SIG-M5 treated with dmso at 0.1 percent for 504 hours (cell line): Measurements from ENCODE around the gene NRBF2.
"Not testable (repeated sequence)": the region's sequence is repeated elsewhere in the genome, so short reads cannot be mapped to it uniquely, and the experiment has no call there.

Source experiments
- DNase-seq: peaks from one replicate; lab custom pipeline; 2025; ENCODE audit not compliant: unreplicated experiment; lab: John Stamatoyannopoulos, UW

Gene NRBF2

DNA sequence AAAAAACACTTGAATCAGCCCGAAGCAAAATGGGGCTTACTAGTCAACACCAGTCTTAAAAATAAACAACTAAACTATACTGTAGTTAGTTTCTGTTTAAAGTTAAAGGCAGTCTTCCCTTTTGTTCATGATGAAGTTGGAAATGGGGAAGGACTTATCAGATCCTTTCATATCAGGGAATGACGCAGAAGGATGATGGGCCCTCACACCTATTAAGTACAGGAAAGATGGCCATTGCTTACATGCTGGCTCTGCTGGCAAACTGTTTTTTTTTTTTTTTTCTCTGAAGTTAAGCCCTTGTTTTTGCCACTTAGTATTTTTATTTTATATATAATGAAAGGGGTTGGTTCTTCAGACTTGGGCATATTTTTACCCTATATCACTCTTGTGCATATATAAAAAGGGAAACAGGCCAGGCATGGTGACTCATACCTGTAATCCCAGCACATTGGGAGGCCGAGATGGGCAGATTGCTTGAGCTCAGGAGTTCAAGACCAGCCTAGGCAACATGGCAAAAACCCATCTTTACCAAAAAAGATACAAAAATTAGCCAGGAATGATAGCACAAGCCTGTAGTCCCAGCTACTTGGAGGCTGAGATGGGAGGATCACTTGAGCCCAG is 16.6 kb upstream of the NRBF2 start:
- no peak for DNase-seq

DNA sequence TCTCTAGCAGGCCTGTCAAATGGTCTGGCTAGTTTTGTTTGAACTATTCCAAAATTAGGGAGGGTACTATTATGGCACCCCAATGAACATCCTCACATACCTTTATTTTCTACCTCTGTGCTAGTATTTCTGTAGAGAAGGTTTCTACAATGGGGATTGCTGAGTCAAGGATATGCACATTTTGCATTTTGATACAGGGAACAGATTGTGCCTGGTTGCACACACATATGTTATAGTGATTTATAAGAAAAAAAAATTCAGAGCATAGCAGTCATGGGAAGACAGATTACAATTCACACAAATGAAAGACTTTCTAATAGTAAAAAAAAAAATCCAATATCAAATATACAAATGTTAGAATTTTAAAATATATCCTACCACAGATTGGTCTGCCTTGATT is 14.1 kb upstream of the NRBF2 start:
- DNase-seq: no peak

DNA sequence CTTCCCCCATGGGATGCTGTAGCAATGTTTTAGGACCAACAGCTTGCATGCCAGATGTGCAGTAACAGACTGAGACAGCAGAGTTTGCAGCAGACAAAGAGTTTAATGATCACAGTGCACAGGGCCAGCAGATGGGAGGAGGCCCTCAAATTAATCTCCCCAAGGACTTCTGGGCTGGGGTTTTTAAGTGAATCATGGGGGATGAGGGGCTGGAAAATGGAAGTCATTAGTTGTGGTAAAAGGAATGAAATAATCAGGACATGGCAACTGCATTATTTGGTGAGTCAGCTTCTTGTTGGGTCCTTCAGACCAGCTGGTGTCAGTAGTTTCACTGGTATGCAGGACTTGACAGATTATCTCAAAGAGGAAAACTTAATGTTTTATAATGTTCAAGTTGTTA is 12.6 kb upstream of the NRBF2 start:
- DNase-seq: no peak

DNA sequence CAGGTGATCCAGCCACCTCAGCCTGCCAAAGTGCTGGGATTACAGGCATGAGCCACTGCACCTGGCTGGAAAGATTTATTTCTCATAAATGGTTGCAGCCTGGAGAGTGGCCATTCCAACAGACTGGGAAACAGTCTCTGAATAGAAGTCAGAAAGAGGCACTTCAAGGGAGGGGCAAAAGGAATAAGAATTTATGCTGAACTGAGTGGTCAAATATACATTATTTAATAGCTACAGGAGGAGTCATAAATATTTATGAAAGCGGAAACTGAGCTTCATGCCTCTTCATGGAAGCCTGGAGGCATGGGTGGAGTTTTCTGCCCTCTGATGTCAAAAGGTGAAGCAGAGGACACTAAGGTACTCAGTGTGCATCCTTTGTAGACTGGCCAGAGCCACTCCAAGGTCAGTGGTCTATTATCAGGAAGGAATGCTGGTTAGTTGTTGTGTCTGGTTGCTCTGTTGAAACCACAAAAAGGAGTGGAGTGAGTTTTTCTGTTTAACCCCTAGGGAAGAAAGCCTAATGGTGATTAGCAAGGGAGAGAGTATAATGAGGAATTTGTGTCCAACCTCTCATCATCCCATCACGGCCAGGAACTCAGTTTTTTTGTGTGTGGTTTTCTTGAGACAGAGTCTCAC is 9.3 kb upstream of the NRBF2 start:
- DNase-seq: no peak

DNA sequence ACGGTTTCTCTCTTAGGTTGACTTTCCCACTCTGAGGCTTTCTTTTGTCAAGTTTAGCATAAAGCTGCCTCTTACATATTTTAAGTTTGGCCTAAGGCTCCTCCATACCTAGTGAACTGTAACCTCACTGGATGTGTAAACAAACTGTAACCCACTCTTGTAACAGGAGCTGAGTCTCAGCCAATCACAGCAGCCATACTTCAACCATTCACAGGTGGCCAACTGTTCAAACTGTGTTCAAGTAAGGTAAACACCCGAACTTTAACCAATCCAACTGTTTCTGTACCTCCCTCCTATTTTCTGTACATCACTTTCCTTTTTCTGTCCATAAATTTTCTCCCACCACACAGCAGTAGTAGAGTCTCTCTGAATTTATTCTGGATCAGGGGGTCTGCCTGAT is 7.7 kb upstream of the NRBF2 start:
- DNase-seq: no peak

DNA sequence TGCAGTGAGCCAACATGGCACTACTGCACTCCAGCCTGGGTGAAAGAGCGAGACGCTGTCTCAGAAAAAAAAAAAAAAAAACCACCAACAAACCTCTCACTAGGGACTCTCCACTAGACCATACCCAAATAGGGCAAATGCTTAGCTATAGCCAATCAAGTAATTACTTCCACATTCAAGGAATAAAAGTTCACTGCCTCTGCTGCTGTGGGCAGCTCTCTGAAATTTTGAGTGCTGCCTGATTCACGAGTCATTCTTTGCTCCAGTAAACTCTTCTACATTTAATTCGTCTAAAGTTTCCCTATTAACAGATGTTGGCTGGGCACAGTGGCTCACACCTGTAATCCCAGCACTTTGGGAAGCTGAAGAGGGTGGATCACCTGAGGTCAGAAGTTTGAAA is 4.7 kb upstream of the NRBF2 start:
- no peak for DNase-seq

DNA sequence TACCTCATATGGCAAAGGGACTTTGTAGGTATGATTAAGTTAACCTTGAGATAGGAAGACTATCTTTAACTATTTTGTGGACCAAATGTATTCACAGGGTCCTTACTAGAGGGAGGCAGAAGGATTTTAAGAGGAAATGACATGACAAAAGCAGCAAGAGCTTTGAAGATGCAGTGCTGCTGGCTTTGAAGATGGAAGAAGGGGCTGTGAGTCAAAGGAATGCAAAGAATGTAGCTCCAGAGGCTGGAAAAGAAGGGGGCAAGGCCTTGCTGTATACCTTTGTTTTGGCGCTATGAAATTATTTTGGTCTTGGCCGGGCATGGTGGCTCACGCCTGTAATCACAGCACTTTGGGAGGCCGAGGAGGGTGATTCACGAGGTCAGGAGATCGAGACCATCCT is 3.2 kb upstream of the NRBF2 start:
- no peak for DNase-seq

DNA sequence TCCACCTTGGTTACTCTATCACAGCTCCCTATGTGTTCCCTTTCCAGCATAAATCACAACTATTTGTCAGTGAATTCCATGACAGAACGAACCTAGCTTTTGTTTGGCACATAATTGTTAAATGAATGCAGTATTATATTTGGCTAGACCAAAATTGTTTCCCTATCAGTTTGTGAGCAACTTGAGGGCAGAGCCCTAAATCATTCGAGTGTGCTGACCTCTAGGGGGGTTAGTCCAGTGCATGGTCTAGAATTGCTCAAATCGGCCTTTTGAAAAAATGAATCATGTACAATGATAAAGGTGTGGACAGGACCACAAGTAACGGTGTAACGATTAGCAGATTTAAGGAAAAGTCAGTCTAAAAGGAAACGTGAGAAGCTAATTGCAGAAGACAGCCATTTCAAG is 475 bp upstream of the NRBF2 start:
- DNase-seq: no peak

DNA sequence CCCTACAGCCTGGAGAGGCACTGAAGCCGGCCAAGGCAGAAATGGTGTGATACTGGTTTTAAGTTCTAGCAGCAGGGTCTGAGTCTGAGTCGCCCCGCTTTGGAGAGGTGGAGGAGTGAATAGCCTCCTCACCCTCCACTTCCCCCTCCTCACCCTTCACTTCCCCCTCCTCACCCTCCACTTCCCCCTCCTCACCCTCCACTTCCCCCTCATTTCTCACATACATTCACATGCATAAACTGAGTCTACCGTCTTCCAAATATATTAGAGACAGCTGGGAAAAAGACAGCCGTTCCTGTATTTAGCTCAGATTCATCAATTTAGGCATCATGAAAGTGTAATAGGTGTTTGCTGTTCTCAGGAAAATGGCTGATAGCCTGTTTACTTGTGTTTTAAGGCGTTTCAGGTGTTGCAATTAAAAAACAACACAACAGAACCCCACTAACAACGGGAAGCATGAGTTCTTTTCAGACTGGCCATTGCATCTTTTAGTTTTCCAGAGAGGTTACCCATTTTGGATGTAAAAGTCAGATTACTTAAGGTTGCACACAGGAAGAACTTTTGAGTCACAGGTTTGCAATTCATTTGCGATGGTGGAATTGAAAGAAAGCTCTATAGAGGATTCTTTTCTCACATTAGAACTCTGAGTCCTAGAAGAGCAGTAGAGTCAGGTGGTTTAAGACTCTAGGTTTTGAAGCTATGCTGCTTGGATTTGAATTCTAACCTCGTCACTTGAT is 861 bp downstream of the NRBF2 start:
- peak; percentile 38 for DNase-seq

DNA sequence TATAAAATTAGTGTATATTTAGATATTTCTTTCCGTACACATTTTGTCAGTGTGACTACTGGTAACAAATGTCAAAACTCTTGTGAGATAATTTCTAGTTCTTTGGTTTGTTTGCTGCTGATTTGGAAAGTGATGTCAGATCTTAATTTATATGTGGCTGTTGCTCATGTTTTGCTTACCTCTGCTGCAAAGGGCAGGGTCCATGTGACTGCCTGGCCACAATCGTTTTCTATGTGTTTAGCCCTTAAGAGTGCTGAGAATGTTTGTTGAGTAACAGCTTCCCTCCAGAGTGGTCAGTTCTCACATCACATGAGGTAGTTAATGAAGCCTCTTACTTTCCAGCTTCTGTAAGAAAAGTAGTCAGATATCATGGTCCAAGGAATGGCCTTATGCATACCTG is 4.2 kb downstream of the NRBF2 start:
- DNase-seq: no peak

DNA sequence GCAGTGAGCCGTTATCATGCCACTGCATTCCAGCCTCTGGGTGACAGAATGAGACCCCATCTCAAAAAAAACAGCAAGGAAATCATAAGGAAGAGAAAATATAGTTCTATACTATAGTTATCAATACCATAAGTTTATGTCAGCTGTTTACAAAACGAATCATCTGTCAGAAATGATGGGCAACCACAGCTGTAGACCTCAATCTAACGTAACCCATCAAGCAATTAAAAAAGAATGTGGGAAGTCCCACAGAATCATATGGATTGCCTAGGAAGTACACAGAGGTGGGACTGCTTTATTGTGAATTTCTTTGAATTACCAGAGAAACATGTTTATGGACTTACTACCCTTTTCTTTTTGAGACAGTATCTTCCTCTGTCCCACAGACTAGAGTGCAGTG is 6.9 kb downstream of the NRBF2 start:
- no peak for DNase-seq

DNA sequence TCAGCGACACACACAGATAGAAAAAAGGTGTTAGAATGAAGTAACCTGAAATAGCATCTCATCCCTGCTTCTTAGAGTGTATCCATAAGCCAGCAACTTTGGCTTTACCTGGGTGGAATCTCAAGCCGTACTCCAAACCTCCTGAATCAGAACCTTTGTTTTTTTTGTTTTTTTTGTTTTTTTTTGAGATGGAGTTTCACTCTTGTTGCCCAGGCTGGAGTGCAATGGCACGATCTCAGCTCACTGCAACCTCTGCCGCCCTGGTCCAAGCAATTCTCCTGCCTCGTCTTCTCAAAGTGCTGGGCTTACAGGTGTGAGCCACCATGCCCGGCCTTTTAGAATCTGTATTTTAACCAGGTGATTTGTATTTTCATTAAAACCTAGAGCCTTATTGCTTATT is 9.0 kb downstream of the NRBF2 start:
- DNase-seq: no peak

DNA sequence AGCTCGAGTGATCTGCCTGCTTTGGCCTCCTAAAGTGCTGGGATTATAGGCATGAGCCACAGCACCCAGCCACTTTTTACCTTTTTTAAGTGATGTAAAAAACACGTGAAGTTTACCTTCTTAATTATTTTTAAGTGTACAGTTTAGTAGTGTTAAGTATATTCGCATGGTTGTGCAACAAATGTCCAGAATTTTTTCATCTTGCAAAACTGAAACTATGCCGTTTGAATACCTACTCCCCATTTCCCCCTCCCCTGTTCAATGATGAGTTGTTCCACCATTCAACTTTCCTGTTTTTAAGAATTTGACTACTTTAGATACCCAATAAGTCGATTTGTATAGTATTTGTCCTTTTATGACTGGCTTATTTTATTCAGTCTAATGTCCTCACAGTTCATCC is 10.9 kb downstream of the NRBF2 start:
- DNase-seq: no peak

DNA sequence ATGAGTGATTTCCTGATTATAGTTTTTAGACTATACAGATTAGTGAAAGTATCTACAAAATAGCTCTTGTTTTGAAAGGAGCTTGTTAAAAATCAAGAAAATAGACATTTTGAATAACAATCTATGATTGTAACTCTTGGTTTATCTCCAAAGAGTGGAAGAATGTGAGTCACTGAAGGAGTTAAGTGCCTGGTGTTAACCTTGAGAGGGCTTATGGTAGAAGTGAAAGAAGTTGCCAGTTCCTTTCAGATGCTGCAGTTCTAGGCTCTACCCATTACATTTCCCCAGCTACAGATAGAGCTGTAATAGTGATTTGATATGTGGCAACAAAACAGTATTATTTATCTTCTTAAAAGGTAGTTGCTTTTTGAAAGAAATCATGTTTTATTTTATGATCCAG is 12.7 kb downstream of the NRBF2 start:
- no peak for DNase-seq

DNA sequence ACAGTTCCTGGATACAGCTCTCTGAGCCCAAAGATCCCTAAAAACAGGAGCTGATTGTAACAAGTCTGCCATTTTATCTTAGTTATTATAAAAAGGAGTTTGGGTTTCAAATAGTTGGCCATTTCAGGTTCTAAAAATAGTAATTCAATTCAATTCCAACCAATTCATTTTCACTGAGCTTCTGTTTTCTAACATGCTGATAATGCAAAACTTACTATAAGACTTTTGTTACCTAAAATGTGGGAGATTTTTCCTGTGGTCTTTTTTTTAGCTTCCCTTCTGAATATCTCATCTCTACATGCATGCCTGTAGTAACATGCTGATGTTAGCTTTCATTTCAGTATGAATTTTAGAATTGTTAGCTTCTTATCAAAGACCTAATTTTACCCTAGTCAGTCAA is 13.4 kb downstream of the NRBF2 start:
- DNase-seq: no peak

DNA sequence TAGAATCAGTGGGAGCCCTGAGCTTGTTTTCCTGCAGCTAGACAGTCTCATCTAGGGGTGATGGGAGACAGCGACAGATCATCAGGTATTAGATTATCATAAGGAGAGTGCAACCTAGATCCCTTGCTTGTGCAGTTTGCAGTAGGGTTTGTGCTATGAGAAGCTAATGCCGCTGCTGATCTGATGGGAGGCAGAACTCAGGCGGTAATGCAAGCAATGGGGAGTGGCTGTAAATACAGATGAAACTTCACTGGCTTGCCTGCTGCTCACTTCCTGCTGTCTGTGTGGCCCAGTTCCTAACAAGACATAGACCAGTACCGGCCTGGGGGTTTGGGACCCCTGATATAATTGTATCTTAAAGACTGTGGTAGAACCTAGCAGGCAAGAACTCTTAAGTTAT is 17.6 kb downstream of the NRBF2 start:
- DNase-seq: no peak

DNA sequence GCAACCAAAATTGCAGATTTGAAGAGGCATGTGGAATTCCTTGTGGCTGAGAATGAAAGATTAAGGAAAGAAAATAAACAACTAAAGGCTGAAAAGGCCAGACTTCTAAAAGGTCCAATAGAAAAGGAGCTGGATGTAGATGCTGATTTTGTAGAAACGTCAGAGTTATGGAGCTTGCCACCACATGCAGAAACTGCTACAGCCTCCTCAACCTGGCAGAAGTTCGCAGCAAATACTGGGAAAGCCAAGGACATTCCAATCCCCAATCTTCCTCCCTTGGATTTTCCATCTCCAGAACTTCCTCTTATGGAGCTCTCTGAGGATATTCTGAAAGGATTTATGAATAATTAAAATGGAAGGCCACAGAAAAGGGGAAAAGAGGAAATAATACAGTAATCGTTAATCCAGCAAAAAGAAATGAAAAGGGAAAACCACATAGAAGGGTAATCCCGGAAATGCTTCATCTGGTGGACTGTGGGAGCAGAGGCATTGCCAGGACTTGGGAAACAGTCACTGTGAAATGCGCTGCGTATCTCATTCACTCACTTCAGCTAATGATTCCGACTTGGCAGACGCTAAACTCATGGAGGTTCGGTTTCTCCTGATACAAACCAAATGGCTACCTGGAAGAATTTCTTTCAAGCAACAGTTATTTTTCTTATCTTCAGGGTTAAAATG is 20.9 kb downstream of the NRBF2 start:
- DNase-seq: not testable (repeated sequence)

DNA sequence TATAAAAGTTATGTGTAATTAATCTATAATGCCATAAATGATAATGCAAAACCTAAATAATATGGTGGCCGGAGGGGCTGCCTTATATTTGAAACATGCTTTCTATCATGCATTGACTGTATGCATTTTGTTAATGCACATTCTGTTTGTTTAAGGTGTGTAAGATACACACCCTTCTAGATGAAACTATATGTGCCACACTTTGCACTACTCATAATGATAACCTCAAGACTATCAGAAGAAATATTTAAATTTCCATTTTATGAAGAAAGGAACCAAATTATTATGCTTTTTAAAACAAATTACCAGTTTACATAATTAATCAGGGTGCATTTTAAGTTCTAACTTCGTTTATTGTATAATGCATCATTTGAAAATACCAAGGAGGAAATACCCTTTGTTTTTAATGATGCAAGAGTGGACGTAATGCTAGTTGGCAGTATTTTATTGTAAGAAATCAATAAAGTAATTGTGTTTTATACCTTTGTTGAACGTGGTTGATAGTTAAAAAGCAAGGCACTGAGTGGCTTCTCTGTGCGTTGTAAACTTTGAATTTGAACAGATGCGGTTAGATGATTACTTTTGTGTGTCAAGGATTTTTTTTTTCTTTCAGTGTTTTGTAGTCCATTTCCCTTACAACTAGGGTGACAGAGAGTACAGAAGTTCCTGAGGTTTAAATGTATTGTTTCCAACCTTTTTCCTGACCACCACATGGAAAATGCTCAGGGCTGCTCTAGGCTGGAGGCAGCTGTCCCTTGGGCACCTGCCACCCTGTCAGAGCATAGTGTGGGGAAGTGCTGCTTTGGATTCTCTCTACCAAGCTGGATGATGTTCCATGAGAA is 21.6 kb downstream of the NRBF2 start:
- no peak for DNase-seq

DNA sequence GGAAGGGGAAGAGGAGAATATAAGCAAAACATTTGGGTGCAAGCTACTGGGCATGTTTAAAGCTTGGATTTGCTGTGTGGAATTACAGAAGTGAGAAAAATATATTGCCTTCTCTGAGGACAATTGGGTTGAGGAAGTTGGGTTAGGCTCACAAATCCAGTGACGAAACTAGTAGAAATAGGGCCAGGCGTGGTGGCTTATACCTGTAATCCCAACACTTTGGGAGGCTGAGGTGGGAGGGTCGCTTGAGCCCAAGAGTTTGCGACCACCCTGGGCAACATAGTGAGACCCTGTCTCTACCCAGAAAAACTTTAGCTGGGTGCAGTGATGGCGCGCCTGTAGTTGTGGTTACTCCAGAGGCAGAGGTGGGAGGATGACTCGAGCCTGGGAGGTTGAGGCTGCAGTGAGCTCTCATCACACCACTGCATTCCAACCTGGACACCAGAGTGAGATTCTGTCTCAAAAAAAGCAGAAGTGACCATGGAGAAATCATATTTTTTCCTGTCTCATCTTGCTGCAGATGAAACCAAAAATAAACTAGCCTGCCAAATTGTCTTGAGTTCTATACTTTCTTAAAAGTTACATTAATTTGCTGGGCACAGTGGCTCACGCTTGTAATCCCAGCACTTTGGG is 22.4 kb downstream of the NRBF2 start:
- peak; percentile 24 for DNase-seq

DNA sequence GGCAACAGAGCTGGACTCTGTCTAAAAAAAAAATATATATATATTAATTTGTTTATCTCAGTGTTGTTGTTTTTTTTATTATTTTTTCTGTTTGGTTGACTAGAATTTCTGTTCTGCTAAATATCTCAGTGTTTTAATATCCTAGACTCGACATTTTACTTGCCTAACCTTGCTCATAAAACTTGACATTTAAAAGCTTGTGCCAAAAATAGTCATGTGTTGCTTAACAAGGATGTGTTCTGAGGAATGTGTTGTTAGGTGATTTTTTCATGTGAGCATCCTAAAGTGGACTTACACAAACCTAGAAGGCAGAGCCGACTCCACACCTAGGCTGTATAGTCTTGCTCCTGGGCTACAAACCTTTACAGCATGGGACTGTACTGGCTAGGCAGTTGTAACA is 23.1 kb downstream of the NRBF2 start:
- DNase-seq: no peak
